ENCODE results near the gene APOBEC3H. TPM values are rescaled to one million over a fixed set of nuclear protein-coding genes. Genes with fewer than 3 reads are reported as not detected.
"Not testable (repeated sequence)": the region's sequence is repeated elsewhere in the genome, so short reads cannot be mapped to it uniquely, and the experiment has no call there.

Gene APOBEC3H
- total RNA-seq, 1 experiment from 2014 or later, result 1.2 TPM

- H3K27me3 Mint-ChIP-seq (ENCODE audit: insufficient read depth, unreplicated experiment); DNase-seq (ENCODE audit: unreplicated experiment); H3K4me1 Mint-ChIP-seq (ENCODE audit: insufficient read depth, unreplicated experiment); H3K9me3 Mint-ChIP-seq (ENCODE audit: unreplicated experiment); POLR2A ChIA-PET; H3K27ac Mint-ChIP-seq (ENCODE audit: low read depth, unreplicated experiment); H3K36me3 Mint-ChIP-seq (ENCODE audit: insufficient read depth, unreplicated experiment); BruUV-seq (replicated peaks); H3K4me3 Mint-ChIP-seq (ENCODE audit: unreplicated experiment); intact Hi-C loops (cut with micrococcal nuclease): not testable (repeated sequence)
- CTCF ChIA-PET, result interaction anchor here (0.6 kb wide), 1 partner anchor 585 kb away, joined by 3 read pairs; no protein-coding TSS in a partner anchor
Measured at GRCh38 chr22:39066442-39067276, 30.4 kb upstream of the APOBEC3H start.

- H3K27me3 Mint-ChIP-seq (ENCODE audit: insufficient read depth, unreplicated experiment), result no peaks in the 10 kb centered on the region
- no TSS peak for BruUV-seq (replicated peaks)
- no peaks in the 10 kb centered on the region for H3K36me3 Mint-ChIP-seq (ENCODE audit: insufficient read depth, unreplicated experiment)
- ChIA-PET POLR2A (interaction anchor here (0.7 kb wide), 1 partner anchor 65 kb away, joined by 3 read pairs; no protein-coding TSS in a partner anchor), CTCF (interaction anchor here (0.5 to 1.1 kb wide), 2 partner anchors 189 to 299 kb away, joined by 3 to 5 read pairs; no protein-coding TSS in a partner anchor)
- TF ChIP-seq CTCF (IDR thresholded peaks at IDR 0.05; ENCODE audit: unreplicated experiment), result no peak
- intact Hi-C loops (cut with micrococcal nuclease), result no loop called here
- H3K4me3 Mint-ChIP-seq (ENCODE audit: unreplicated experiment), result no peak overlapping the region
- H3K4me1 Mint-ChIP-seq (ENCODE audit: insufficient read depth, unreplicated experiment), result no peaks in the 10 kb centered on the region
- DNase-seq (ENCODE audit: unreplicated experiment), result no peak
- no peaks in the 10 kb centered on the region for H3K9me3 Mint-ChIP-seq (ENCODE audit: unreplicated experiment)
- H3K27ac Mint-ChIP-seq (ENCODE audit: low read depth, unreplicated experiment), result no peak overlapping the region
Measured at GRCh38 chr22:39068033-39068785, 28.8 kb upstream of the APOBEC3H start.

GRCh38 chr22:39070186-39070585, 26.9 kb upstream of the APOBEC3H start:
- Mint-ChIP-seq H3K36me3 (ENCODE audit: insufficient read depth, unreplicated experiment) (no peaks in the 10 kb centered on the region), H3K4me1 (ENCODE audit: insufficient read depth, unreplicated experiment) (no peaks in the 10 kb centered on the region), H3K27ac (ENCODE audit: low read depth, unreplicated experiment) (no peak overlapping the region), H3K27me3 (ENCODE audit: insufficient read depth, unreplicated experiment) (no peaks in the 10 kb centered on the region), H3K9me3 (ENCODE audit: unreplicated experiment) (no peaks in the 10 kb centered on the region), H3K4me3 (ENCODE audit: unreplicated experiment) (no peak overlapping the region)
- no peak for TF ChIP-seq CTCF (IDR thresholded peaks at IDR 0.05; ENCODE audit: unreplicated experiment)
- DNase-seq (ENCODE audit: unreplicated experiment), result no peak
- BruUV-seq (replicated peaks), result no TSS peak
- intact Hi-C loops (cut with micrococcal nuclease), result no loop called here
- ChIA-PET CTCF (no interaction called here), POLR2A (no interaction called here)

GRCh38 chr22:39072581-39072981, 24.5 kb upstream of the APOBEC3H start:
- H3K4me3 Mint-ChIP-seq (ENCODE audit: unreplicated experiment); intact Hi-C loops (cut with micrococcal nuclease); H3K27me3 Mint-ChIP-seq (ENCODE audit: insufficient read depth, unreplicated experiment); H3K27ac Mint-ChIP-seq (ENCODE audit: low read depth, unreplicated experiment); H3K36me3 Mint-ChIP-seq (ENCODE audit: insufficient read depth, unreplicated experiment); H3K4me1 Mint-ChIP-seq (ENCODE audit: insufficient read depth, unreplicated experiment); DNase-seq (ENCODE audit: unreplicated experiment); POLR2A ChIA-PET; H3K9me3 Mint-ChIP-seq (ENCODE audit: unreplicated experiment); CTCF ChIA-PET; BruUV-seq (replicated peaks): not testable (repeated sequence)

GRCh38 chr22:39073981-39074380, 23.1 kb upstream of the APOBEC3H start:
- intact Hi-C loops (cut with micrococcal nuclease), result no loop called here
- Mint-ChIP-seq H3K9me3 (ENCODE audit: unreplicated experiment) (no peaks in the 10 kb centered on the region), H3K36me3 (ENCODE audit: insufficient read depth, unreplicated experiment) (no peaks in the 10 kb centered on the region), H3K27ac (ENCODE audit: low read depth, unreplicated experiment) (no peak overlapping the region), H3K27me3 (ENCODE audit: insufficient read depth, unreplicated experiment) (no peaks in the 10 kb centered on the region), H3K4me1 (ENCODE audit: insufficient read depth, unreplicated experiment) (no peaks in the 10 kb centered on the region), H3K4me3 (ENCODE audit: unreplicated experiment) (no peak overlapping the region)
- ChIA-PET POLR2A (interaction anchor here (0.7 kb wide), 1 partner anchor 24 kb away, joined by 3 read pairs; no protein-coding TSS in a partner anchor), CTCF (interaction anchor here (1.2 kb wide), 1 partner anchor 204 kb away, joined by 5 read pairs; no protein-coding TSS in a partner anchor)
- no TSS peak for BruUV-seq (replicated peaks)
- DNase-seq (ENCODE audit: unreplicated experiment), result no peak
- TF ChIP-seq CTCF (IDR thresholded peaks at IDR 0.05; ENCODE audit: unreplicated experiment), result no peak

GRCh38 chr22:39076155-39077025, 20.7 kb upstream of the APOBEC3H start:
- intact Hi-C loops (cut with micrococcal nuclease); H3K36me3 Mint-ChIP-seq (ENCODE audit: insufficient read depth, unreplicated experiment); POLR2A ChIA-PET; BruUV-seq (replicated peaks); H3K27me3 Mint-ChIP-seq (ENCODE audit: insufficient read depth, unreplicated experiment); CTCF ChIA-PET; H3K4me1 Mint-ChIP-seq (ENCODE audit: insufficient read depth, unreplicated experiment); DNase-seq (ENCODE audit: unreplicated experiment); H3K27ac Mint-ChIP-seq (ENCODE audit: low read depth, unreplicated experiment); H3K4me3 Mint-ChIP-seq (ENCODE audit: unreplicated experiment); H3K9me3 Mint-ChIP-seq (ENCODE audit: unreplicated experiment): not testable (repeated sequence)
